Neuronal stem cell (in vitro differentiated cells): Measurements from ENCODE around the gene FAM20C.
A peak's percentile ranks its signal among the peaks of the same experiment; 100 is the strongest.

Source experiments
- DNase-seq: peaks from one replicate; pipeline ENCODE4 v3.0.0-alpha.2; 2013; ENCODE audit warnings: low spot score
- H2AFZ ChIP-seq: one replicate; pipeline ENCODE4 v1.6.1; 2013; ENCODE audit warnings: mild to moderate bottlenecking, low read length, inconsistent platforms
- H2AK5ac ChIP-seq: 2 replicates; pipeline ENCODE4 v1.6.1; 2013; ENCODE audit warnings: low read depth, mild to moderate bottlenecking, inconsistent platforms, low read length, moderate library complexity, mixed read lengths
- H2BK120ac ChIP-seq: 2 replicates; pipeline ENCODE4 v1.6.1; 2013; ENCODE audit warnings: low read depth, mild to moderate bottlenecking, inconsistent platforms, low read length, moderate library complexity, mixed read lengths
- H2BK12ac ChIP-seq: one replicate; pipeline ENCODE4 v1.6.1; 2013; ENCODE audit warnings: low read length, inconsistent platforms
- H2BK15ac ChIP-seq: 2 replicates; pipeline ENCODE4 v1.6.1; 2013; ENCODE audit warnings: mild to moderate bottlenecking, low read length, inconsistent platforms, mixed read lengths
- H2BK5ac ChIP-seq: one replicate; pipeline ENCODE4 v1.6.1; 2013; ENCODE audit warnings: inconsistent platforms, mild to moderate bottlenecking, low read length, moderate library complexity
- H3K14ac ChIP-seq: one replicate; pipeline ENCODE4 v1.6.1; 2013; ENCODE audit warnings: low read length, inconsistent platforms
- H3K18ac ChIP-seq: 2 replicates; pipeline ENCODE4 v1.6.1; 2013; ENCODE audit warnings: low read length, inconsistent platforms
- H3K23ac ChIP-seq: 2 replicates; pipeline ENCODE4 v1.6.1; 2013; ENCODE audit warnings: low read depth, mild to moderate bottlenecking, mixed read lengths, low read length, inconsistent platforms; ENCODE audit not compliant: poor library complexity
- H3K27ac ChIP-seq: replicated peaks from 3 replicates; pipeline ENCODE4 v1.5.1; 2013; ENCODE audit warnings: low read length, inconsistent platforms
- H3K27me3 ChIP-seq, 3 experiments: 2 replicates each; pipeline ENCODE4 v1.6.1; 2013; ENCODE audit warnings: low read length in 3 of 3, mild to moderate bottlenecking in 2 of 3, inconsistent platforms in 1 of 3, low read depth in 1 of 3, mixed read lengths in 1 of 3, moderate library complexity in 1 of 3; ENCODE audit not compliant: control insufficient read depth in 3 of 3, insufficient read depth in 3 of 3
- H3K36me3 ChIP-seq, 2 donors: replicated peaks in 1 of 2; 2 replicates each; pipeline ENCODE4 v1.6.1; 2013; ENCODE audit warnings: low read length in 2 of 2; ENCODE audit not compliant: control insufficient read depth in 2 of 2, insufficient read depth in 2 of 2
- H3K4ac ChIP-seq: 2 replicates; pipeline ENCODE4 v1.6.1; 2013; ENCODE audit warnings: inconsistent platforms, mild to moderate bottlenecking, low read length, moderate library complexity
- H3K4me1 ChIP-seq, 2 donors: 1 replicate in 1 of 2; 2 replicates in 1 of 2; pipeline ENCODE4 v1.6.1; 2013; ENCODE audit warnings: low read length in 2 of 2, low read depth in 1 of 2; ENCODE audit not compliant: control insufficient read depth in 2 of 2, insufficient read depth in 1 of 2
- H3K4me2 ChIP-seq: one replicate; pipeline ENCODE4 v1.6.1; 2013; ENCODE audit warnings: mild to moderate bottlenecking, low read length, inconsistent platforms; ENCODE audit not compliant: insufficient read depth, poor library complexity, severe bottlenecking
- H3K4me3 ChIP-seq, 2 donors: 2 replicates each; pipeline ENCODE4 v1.5.1; 2013; ENCODE audit warnings: low read length in 2 of 2, mild to moderate bottlenecking in 2 of 2, inconsistent platforms in 1 of 2, moderate library complexity in 1 of 2
- H3K79me1 ChIP-seq: one replicate; pipeline ENCODE4 v1.6.1; 2013; ENCODE audit warnings: low read depth, mild to moderate bottlenecking, inconsistent platforms, low read length, moderate library complexity
- H3K9ac ChIP-seq: one replicate; pipeline ENCODE4 v1.6.1; 2013; ENCODE audit warnings: mild to moderate bottlenecking, low read depth, low read length, inconsistent platforms; ENCODE audit not compliant: poor library complexity
- H3K9me3 ChIP-seq, 2 donors: replicated peaks in 1 of 2; 2 replicates each; pipeline versions ENCODE3 to v1.6.1; 2013; ENCODE audit warnings: low read length in 2 of 2, mild to moderate bottlenecking in 2 of 2, inconsistent platforms in 1 of 2, low read depth in 1 of 2, mixed read lengths in 1 of 2, moderate library complexity in 1 of 2; ENCODE audit not compliant: control insufficient read depth in 2 of 2, insufficient read depth in 1 of 2
- H4K8ac ChIP-seq: one replicate; pipeline ENCODE4 v1.6.1; 2013; ENCODE audit warnings: low read depth, mild to moderate bottlenecking, inconsistent platforms, low read length, moderate library complexity
- H4K91ac ChIP-seq: one replicate; pipeline ENCODE4 v1.6.1; 2013; ENCODE audit warnings: low read length, low read depth, mild to moderate bottlenecking, inconsistent platforms; ENCODE audit not compliant: poor library complexity
- WGBS, 2 donors: extraction: QIAGEN DNeasy Blood & Tissue Kit; methylation state at CpG; one replicate each; pipeline ENCODE4 v1.1.7; 2013; ENCODE audit warnings: missing lambda C conversion rate in 2 of 2, mixed read lengths in 1 of 2; ENCODE audit not compliant: insufficient read length in 2 of 2, insufficient replicate concordance in 1 of 2; ENCODE audit errors: extremely low coverage in 2 of 2; 5-methylcytosine and 5-hydroxymethylcytosine counted together

Gene FAM20C

DNA sequence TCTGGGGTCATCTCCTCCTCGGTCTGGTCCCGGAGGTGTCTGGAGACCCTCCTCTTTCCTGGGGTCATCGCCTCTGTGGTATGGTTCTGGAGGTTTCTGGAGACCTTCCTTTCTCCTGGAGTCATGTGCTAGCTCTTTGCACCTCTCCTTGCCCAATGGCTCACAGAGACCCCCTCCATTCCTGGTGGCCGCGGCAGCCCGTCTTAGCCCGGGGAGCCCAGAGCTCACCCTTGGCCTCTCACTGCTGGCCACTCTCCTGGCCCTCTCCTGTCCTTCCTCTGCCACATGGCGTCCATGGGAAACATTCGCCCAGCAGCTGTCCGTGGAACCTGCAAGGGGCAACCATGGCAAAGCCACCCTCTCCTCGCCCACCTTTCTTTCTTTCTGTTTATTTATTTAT, 77.3 kb downstream of the FAM20C start:
- Histone ChIP-seq H3K18ac (no peak overlapping the region), H2BK12ac (no peak overlapping the region), H2AFZ (no peak overlapping the region), H2BK15ac (no peak overlapping the region), H2BK120ac (no peak overlapping the region), H3K27ac (no peak overlapping the region), H3K4me2 (no peak overlapping the region), H3K4me1 (no peaks in the 10 kb centered on the region), H3K9me3 (peaks cover 7 to 17% of the 10 kb centered on the region in 2 donors), H2AK5ac (no peak overlapping the region), H3K4ac (no peak overlapping the region), H3K9ac (no peak overlapping the region), H3K4me3 (no peak overlapping the region), H3K14ac (no peak overlapping the region), H2BK5ac (no peak overlapping the region), H3K23ac (no peak overlapping the region), H4K91ac (no peak overlapping the region), H3K27me3 (no peaks in the 10 kb centered on the region), H4K8ac (no peak overlapping the region), H3K36me3 (no peaks in the 10 kb centered on the region), H3K79me1 (no peaks in the 10 kb centered on the region)
- no CpG with 5 or more reads among the region's 11 CpGs for WGBS, 2 donors
- DNase-seq, result no peak

DNA sequence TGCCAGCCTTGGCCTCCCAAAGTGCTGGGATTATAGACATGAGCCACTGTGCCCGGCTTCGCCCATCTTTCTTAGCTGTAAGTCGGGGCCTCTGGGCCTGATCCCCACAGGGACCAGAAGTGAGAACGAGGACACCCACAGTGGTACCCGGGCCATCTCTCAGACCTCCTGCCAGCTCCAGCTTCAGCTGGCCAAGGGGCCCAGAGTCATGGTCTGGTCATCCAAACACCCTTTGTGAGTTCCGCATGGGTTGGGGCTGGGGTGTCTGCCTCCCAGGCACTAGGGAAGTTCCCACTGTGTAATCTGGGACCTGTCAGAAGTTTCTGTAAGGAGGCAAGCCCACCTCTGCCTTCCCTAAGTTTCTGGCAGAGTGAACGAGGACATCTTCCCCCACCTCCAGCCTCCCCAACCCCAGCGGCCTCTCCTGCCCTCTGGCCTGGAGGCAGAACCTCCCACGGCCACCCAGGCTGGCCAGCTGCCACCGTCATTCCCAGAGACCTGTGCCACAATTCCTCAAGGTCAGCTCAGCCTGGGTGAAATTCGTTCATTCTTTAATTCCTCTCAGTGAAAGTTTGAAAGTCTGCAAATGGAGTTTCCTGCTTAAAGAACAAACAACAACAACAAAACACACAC, 78.1 kb downstream of the FAM20C start:
- Histone ChIP-seq H2BK120ac (no peak overlapping the region), H3K79me1 (no peaks in the 10 kb centered on the region), H3K9ac (no peak overlapping the region), H2BK5ac (no peak overlapping the region), H4K91ac (no peak overlapping the region), H3K4me2 (no peak overlapping the region), H4K8ac (no peak overlapping the region), H3K27me3 (no peaks in the 10 kb centered on the region), H3K36me3 (no peaks in the 10 kb centered on the region), H2BK12ac (no peak overlapping the region), H3K9me3 (peaks cover 4 to 19% of the 10 kb centered on the region in 2 donors), H2BK15ac (no peak overlapping the region), H3K4me1 (no peaks in the 10 kb centered on the region), H3K18ac (peak overlapping the region; percentile 19), H3K4ac (no peak overlapping the region), H3K23ac (no peak overlapping the region), H2AK5ac (no peak overlapping the region), H3K27ac (no peak overlapping the region), H3K4me3 (no peak overlapping the region), H3K14ac (no peak overlapping the region), H2AFZ (no peak overlapping the region)
- no CpG with 5 or more reads among the region's 11 CpGs for WGBS, 2 donors
- no peak for DNase-seq

DNA sequence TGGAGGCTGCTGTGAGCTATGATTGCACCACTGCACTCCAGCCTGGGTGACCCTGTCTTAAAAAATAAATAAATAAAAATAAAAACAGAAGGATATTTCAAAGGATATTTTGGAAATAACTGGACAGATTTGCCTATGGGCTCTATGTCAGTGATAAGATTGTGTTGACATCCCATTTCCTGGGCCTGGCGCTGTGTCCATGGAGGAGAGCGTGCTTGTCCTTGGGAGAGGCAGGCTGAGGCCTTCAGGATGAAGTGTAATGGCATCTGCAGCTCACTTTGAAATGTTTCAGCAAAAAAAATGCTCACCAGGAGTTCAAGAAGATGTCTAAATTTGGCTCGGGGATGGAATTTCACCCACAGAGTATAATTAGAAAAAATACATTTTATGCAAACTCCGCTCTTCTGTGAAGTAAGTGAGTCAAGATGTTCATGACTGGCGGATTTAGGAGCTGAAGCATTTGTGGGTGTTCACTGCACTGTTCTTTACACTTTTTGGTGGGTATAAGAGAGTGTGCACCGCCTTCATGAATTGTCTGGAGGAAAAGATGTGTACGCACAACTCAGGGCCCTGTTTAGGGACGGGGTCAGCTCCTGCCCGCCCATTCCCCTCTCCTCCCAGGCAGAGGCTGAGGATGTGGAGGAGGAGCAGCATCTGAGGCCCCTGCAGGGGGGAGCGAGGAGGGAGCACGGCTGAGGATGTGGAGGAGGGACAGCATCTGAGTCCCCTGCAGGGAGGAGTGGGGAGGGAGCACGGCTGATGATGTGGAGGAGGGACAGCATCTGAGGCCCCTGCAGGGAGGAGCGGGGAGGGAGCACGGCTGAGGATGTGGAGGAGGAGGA, 79.1 kb downstream of the FAM20C start:
- Histone ChIP-seq H3K4me2 (no peak overlapping the region), H3K4ac (no peak overlapping the region), H2BK15ac (no peak overlapping the region), H3K27ac (no peak overlapping the region), H3K9ac (no peak overlapping the region), H4K8ac (no peak overlapping the region), H2BK5ac (no peak overlapping the region), H3K79me1 (no peaks in the 10 kb centered on the region), H3K27me3 (no peaks in the 10 kb centered on the region), H3K14ac (no peak overlapping the region), H2BK12ac (no peak overlapping the region), H3K36me3 (no peaks in the 10 kb centered on the region), H2AFZ (no peak overlapping the region), H4K91ac (no peak overlapping the region), H3K18ac (no peak overlapping the region), H3K4me3 (no peak overlapping the region), H3K9me3 (peaks cover 12 to 26% of the 10 kb centered on the region in 2 donors), H3K23ac (no peak overlapping the region), H2BK120ac (no peak overlapping the region), H3K4me1 (no peaks in the 10 kb centered on the region), H2AK5ac (peak overlapping the region; percentile 41)
- WGBS, 2 donors, result no CpG with 5 or more reads among the region's 14 CpGs
- no peak for DNase-seq

DNA sequence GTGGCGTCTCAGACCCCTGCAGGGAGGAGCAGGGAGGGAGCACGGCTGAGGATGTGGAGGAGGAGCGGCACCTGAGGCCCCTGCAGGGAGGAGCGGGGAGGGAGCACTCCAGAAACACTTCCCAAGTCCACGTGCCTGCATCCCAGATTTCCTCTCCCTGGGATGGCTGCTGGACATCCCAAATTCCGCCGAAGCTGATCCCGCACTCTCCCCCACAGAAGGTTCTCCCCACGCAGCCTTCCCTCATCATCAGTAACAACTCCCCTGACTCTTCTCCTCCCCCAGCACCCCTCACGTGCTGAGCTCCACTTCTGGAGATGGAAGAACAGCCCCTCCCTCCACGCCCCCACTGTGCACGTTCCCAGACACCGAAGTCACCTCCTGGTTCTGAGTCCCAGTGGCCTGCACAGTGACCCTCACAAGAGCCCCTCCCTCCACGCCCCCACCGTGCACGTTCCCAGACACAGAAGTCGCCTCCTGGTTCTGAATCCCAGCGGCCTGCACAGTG, 79.8 kb downstream of the FAM20C start:
- Histone ChIP-seq H3K79me1 (no peaks in the 10 kb centered on the region), H3K27ac (no peak overlapping the region), H3K36me3 (no peaks in the 10 kb centered on the region), H2BK120ac (no peak overlapping the region), H3K27me3 (no peaks in the 10 kb centered on the region), H3K18ac (no peak overlapping the region), H3K4me1 (no peaks in the 10 kb centered on the region), H4K8ac (no peak overlapping the region), H2AK5ac (peak overlapping the region; percentile 41), H4K91ac (no peak overlapping the region), H3K9ac (no peak overlapping the region), H2BK5ac (no peak overlapping the region), H3K4ac (no peak overlapping the region), H3K9me3 (peaks cover 12 to 27% of the 10 kb centered on the region in 2 donors), H3K23ac (peak overlapping the region; percentile 29), H2BK12ac (no peak overlapping the region), H3K4me3 (no peak overlapping the region), H2BK15ac (no peak overlapping the region), H3K4me2 (no peak overlapping the region), H3K14ac (no peak overlapping the region), H2AFZ (no peak overlapping the region)
- no CpG with 5 or more reads among the region's 18 CpGs for WGBS, 2 donors
- DNase-seq, result no peak
